Aorta (tissue), 5 donors: Measurements from ENCODE around the gene LDB1. TPM values are rescaled to one million over a fixed set of nuclear protein-coding genes. Genes with fewer than 3 reads are reported as not detected.

Experiments
- ATAC-seq: fragments of 200-7000 bp; cut with Tn5 transposase; one replicate; pipeline ENCODE4 v1.9.1; 2022; ENCODE audit warnings: moderate library complexity; ENCODE audit not compliant: low FRiP score
- DNase-seq, 2 donors: peaks; one replicate each; pipeline ENCODE4 v3.0.0-alpha.2; 2020
- H3K27ac ChIP-seq, 2 donors: one replicate each; pipeline ENCODE4 v1.5.1; 2013; ENCODE audit warnings: low read length in 2 of 2, mild to moderate bottlenecking in 2 of 2, moderate library complexity in 2 of 2, control low read depth in 1 of 2, inconsistent platforms in 1 of 2, low read depth in 1 of 2
- H3K27me3 ChIP-seq, 2 donors: one replicate each; pipeline ENCODE4 v1.6.1; 2013; ENCODE audit warnings: control low read depth in 1 of 2, low read length in 1 of 2, mild to moderate bottlenecking in 1 of 2, moderate library complexity in 1 of 2; ENCODE audit not compliant: insufficient read depth in 2 of 2, control insufficient read depth in 1 of 2
- H3K36me3 ChIP-seq, 2 donors: one replicate each; pipeline ENCODE4 v1.6.1; 2013; ENCODE audit warnings: control low read depth in 1 of 2, low read length in 1 of 2, mild to moderate bottlenecking in 1 of 2; ENCODE audit not compliant: insufficient read depth in 2 of 2, control insufficient read depth in 1 of 2
- H3K4me1 ChIP-seq, 2 donors: one replicate each; pipeline ENCODE4 v1.6.1; 2013; ENCODE audit warnings: low read length in 2 of 2, control low read depth in 1 of 2, mild to moderate bottlenecking in 1 of 2, moderate library complexity in 1 of 2; ENCODE audit not compliant: insufficient read depth in 2 of 2, control insufficient read depth in 1 of 2
- H3K4me3 ChIP-seq, 2 donors: one replicate each; pipeline ENCODE4 v1.5.1; 2013; ENCODE audit warnings: low read length in 2 of 2, control low read depth in 1 of 2, mild to moderate bottlenecking in 1 of 2
- H3K9me3 ChIP-seq: one replicate; pipeline ENCODE4 v1.6.1; 2013; ENCODE audit warnings: mild to moderate bottlenecking, low read length; ENCODE audit not compliant: control insufficient read depth
- WGBS, 2 donors: extraction: QIAGEN DNeasy Blood & Tissue Kit; methylation state at CpG; one replicate each; pipeline ENCODE4 v1.1.7; 2013; 5-methylcytosine and 5-hydroxymethylcytosine counted together
- intact Hi-C, 2 donors: fragments of 100-400 bp; cut with DNase I; formaldehyde crosslinking; loops; one replicate each; pipeline versions ENCODE4 v1.14.2 to v1.15.0; 2022
- polyA plus RNA-seq, 2 donors: library from polyadenylated mRNA; stranded (reverse); fragments of 200-250 nt; gene quantifications; one replicate each; pipeline ENCODE4 v1.2.3, GENCODE V29; 2013
- total RNA-seq, 2 donors: library from RNA; stranded (reverse); fragmentation: NEBNext Ultra II Directional; extraction: Animal tissue kit (Norgen Biotek cat#: 25700); gene quantifications; one replicate each; pipeline ENCODE4 v1.2.1, GENCODE V29; 2021
- donor health status: healthy with polysubstance abuse.
- donor health status: Bipolar disorder and iron deficiency.
- donor health status: DM: no; HTN: no; CAD: no.
- donor health status: DM: no; HTN: no; CAD: no.
- donor health status: DM: yes; HTN: yes; CAD: no.

Gene LDB1
- total and polyA plus RNA-seq, 4 donors = 16.2 to 67.3 (median 42.9) TPM

DNA sequence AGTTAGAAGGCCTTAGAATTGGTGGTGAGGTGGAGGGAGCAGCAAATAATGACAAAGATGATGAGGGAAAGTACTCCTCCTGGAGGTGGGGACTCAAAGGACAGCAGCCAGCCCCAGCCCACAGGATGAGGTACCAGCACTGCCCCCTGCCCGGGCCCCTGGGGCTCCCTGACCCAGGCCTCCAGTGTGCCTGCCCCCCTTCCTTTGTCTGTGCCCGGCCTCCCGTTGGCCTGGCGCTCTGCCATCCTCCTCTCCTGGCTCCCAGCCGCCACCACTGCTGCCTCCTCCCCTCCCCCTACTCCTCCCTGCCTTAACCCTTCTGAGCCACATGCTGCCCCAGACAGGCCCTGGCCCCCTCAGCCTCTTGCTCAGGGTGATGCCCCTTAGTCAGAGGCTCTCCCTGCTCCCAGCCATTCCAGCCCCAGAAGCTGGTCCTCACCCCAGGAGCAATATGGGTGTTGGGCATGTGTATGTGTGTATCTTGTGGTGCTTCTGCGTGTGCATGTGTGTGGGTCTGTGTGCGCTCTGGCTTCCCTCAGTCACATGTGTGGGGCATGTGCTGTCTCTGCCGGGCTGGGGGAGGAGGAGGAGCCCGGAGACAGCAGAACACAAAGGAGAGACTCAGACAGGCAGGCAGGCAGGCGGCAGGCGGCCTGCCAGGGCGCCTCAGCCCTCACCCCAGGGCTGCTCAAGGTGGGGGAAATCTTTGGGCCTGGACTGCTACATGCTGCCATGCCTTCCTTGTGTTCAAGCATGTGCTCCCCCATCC, 2.6 kb downstream of the LDB1 start:
- intact Hi-C loops = no loop called here
- H3K4me1 ChIP-seq = no peaks in the 10 kb centered on the region

DNA sequence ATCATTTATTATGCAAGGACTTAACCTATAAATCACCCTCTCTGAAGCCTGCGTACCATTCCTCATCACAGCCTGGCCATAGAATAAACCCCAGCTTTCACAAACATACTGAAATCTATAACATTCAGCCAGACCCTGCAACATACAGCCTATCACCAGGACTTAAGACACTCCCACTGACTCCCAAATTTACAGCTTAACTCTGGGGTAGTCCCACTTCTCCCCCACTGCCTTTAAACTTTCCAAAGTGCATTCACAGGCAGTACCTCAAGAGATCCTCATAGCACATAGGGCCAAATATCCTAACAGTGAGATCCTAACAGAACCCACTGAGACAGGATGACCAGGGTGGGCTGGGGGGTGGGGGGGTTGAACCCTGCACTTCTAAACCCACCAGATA, 3.5 kb downstream of the LDB1 start:
- H3K27ac ChIP-seq = no peak overlapping the region
- H3K27me3 ChIP-seq = no peaks in the 10 kb centered on the region
- no peaks in the 10 kb centered on the region for H3K36me3 ChIP-seq
- H3K4me1 ChIP-seq = no peaks in the 10 kb centered on the region
- DNase-seq (no peak), ATAC-seq (no peak)
- WGBS, 2 donors = 83 to 88% methylated on average over 1 of the region's 1 CpG
- no peaks in the 10 kb centered on the region for H3K9me3 ChIP-seq
- no peak overlapping the region for H3K4me3 ChIP-seq
- intact Hi-C loops = no loop called here

More for the DNA sequence above, 2.6 kb downstream of the LDB1 start:
- H3K4me3 ChIP-seq = no peak overlapping the region
- H3K27ac ChIP-seq = peak overlapping the region in 1 of 2 donors; percentile 9
- H3K27me3 ChIP-seq = no peaks in the 10 kb centered on the region
- WGBS, 2 donors = 2 to 5% methylated on average over 9 to 12 of the region's 12 CpGs
- H3K9me3 ChIP-seq = no peaks in the 10 kb centered on the region
- H3K36me3 ChIP-seq = no peaks in the 10 kb centered on the region
- ATAC-seq (peak; percentile 26), DNase-seq (peak; percentile 90 to 93)

DNA sequence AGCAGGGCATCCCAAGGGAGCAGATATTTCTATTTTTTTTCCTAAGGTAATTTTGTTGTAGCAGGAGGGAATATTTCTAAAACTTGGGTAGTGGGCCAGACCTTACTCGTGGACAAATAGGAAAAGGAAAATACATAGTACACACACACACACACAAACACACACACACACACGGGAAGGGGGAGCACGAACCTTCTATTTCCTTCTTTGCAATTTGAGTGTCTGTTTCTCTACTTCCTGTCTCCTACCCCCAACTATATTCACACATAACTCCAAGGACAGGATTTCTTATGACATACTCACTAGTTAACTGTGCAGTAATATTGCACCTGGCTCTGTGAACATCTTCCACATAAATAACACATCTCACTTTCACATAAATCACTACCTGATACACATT, 4.4 kb downstream of the LDB1 start:
- peaks cover 3 to 5% of the 10 kb centered on the region in 2 donors for H3K36me3 ChIP-seq
- no peak overlapping the region for H3K27ac ChIP-seq
- no peak for DNase-seq
- ATAC-seq = no peak
- no peaks in the 10 kb centered on the region for H3K4me1 ChIP-seq
- WGBS, 2 donors = 4 to 8% methylated on average over 3 of the region's 3 CpGs
- no peak overlapping the region for H3K4me3 ChIP-seq
- H3K9me3 ChIP-seq = no peaks in the 10 kb centered on the region
- H3K27me3 ChIP-seq = no peaks in the 10 kb centered on the region
- intact Hi-C loops = no loop called here

DNA sequence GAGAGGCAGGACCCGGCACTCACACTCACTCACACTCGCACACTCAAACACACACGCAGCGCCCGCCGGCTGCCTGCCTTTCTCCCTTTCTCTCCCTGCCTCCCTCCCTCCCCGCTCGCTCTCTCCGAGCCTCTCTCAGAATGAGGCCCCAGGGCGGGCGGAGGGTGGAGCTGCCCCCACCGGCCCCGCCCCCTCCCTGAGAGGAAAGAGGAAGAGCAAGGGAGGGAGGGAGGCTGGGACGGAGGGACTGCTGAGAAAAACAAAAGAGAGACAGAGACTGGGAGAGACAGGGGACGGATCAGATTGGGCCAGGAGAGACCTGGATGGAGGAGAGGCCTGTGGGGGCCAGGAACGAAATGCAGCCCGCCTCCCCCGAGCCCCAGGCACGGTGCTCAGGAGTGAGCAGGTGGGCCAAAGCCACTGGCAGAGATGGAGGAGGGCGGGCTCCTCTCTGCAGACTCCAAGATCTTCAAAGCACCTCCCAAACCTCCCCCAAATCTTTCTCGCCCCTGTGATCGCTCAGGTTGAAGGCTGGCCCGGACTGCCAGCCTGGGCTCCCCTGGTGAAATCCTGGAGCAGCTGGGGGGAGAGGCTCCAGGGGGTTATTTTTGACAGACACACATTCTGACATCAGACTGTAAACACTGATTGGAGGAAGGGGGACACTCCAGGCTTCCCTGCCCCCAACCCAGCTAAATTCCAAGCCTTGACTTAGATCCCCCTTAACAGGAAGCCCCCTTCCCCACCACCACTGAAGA, 5.1 kb downstream of the LDB1 start:
- peak overlapping the region in 1 of 2 donors; percentile 11 for H3K27ac ChIP-seq
- no peaks in the 10 kb centered on the region for H3K27me3 ChIP-seq
- H3K9me3 ChIP-seq = no peaks in the 10 kb centered on the region
- WGBS, 2 donors = 1% methylated on average over 11 to 23 of the region's 23 CpGs
- H3K4me3 ChIP-seq = peak overlapping the region; percentile 50 to 63
- H3K36me3 ChIP-seq = peaks cover 5 to 8% of the 10 kb centered on the region in 2 donors
- DNase-seq = peak; percentile 94 to 96
- ATAC-seq = peak; percentile 91
- intact Hi-C loops = no loop called here
- no peaks in the 10 kb centered on the region for H3K4me1 ChIP-seq

DNA sequence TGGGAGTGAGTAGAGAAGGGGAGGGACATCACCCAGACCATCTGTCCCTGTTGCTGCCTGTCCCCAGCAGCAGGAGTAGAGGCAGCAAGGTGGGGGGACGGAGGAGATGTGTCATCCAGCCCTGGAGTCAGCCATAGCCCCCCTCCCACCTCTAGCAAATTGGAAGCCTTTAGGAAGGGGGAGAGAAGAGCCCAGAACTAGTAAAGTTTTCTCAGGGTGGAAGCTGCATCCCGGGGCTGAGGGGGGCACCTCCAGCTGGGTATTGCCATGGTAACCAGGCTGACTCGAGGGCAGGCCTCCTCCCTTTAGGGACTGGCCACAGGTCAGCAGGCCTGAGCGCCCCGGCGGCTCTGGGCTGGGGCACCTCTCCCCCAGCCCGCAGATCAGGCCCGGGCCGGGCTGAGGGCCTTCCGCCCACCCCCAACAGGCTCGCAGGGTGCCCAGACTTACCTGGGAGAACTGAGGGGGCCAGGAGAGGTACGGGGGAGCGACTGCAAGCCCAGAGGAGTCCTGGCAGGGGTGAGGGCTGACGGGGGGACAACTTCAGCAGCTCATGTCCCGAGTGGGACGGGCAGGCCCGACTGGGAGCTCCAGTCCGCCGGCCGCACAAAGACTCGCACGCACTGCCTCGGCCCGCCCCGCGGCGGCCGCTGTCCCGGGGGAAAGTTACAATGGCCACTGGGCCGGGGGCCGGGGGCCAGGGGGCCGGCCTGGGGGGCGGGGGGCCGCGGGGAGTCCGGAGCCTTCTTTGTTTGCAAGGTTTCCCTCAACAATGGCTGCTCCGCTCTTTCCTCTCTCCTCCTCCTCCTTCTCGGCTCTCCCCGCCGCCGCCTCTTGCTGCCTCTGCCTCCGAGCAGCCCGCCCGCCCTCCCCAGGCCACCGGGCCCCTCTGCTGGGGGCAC, 6.0 kb downstream of the LDB1 start:
- peak; percentile 58 to 81 for DNase-seq
- no peaks in the 10 kb centered on the region for H3K27me3 ChIP-seq
- WGBS, 2 donors = 1 to 3% methylated on average over 36 to 45 of the region's 45 CpGs

DNA sequence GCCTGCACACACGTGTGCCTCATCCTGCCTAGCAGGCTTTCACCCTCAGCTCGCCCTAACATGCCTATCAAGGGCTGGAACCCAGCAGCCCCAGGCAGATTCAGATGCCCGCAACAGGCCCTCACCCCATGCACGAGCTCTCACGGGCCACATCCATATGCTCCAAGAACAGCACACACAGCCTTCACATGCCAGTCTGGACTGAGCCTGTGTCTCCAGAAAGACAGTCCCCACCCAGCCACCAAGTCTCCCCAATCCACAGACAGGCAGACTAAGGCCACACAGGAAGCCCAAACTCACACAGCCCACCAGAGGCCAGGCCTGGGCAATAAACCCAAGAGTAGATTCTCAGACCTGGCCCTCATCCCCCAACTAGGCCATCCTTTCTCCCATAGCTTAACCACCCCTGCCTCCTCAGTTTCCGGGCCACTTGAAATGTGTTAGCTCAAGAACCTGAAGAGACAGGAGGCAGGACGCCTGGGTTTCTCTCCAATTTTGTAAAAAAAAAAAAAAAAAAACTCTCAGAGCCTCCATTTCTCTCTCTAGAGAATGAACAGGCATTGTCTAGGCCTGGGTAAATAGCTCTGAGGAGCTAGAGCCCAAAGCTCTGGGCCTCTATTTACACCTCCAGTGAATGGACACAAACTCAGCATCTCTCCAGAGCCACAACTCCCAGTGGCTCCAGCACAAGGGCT, 6.8 kb downstream of the LDB1 start:
- Histone ChIP-seq H3K36me3 (peaks cover 5 to 12% of the 10 kb centered on the region in 2 donors), H3K27me3 (no peaks in the 10 kb centered on the region), H3K27ac (no peak overlapping the region), H3K4me3 (no peak overlapping the region), H3K9me3 (no peaks in the 10 kb centered on the region), H3K4me1 (no peaks in the 10 kb centered on the region)
- ATAC-seq (no peak), DNase-seq (no peak)
- intact Hi-C loops = no loop called here
- WGBS, 2 donors = 29 to 43% methylated on average over 7 of the region's 7 CpGs

More for the DNA sequence above, 6.0 kb downstream of the LDB1 start:
- Histone ChIP-seq H3K4me3 (peak overlapping the region; percentile 50 to 63), H3K27ac (no peak overlapping the region), H3K4me1 (no peaks in the 10 kb centered on the region), H3K36me3 (peaks cover 5 to 8% of the 10 kb centered on the region in 2 donors), H3K9me3 (no peaks in the 10 kb centered on the region)
- intact Hi-C loops = no loop called here
- ATAC-seq = no peak

DNA sequence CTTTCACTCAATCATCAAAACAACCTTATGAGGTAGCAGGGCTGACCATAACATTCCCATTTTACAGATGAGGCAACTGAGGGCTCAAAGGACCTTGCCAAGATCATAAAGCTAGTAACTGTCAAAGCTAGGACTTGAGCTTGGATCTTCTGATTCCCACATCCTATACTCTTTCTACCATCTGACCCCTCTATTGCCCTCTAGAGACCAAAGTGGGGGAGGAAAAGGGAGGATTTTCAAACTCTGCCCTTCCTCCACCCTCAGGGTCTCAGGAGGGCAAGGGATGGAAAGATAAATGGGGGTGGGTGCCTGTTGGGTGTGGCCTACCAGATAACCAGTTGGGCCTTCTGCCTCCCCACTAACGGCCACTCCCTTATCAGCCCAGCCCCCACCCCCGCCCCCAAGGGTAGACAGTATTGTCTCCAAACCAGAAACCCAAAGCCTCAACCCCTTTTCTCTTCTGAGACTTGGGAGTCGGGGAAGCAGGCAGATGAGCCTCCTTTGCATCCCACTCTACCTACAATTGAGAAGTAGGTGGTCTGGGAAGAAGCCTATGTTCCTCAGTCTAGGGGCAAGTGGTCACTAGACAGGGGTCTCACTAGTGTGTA, 7.9 kb downstream of the LDB1 start:
- Histone ChIP-seq H3K9me3 (no peaks in the 10 kb centered on the region), H3K36me3 (peaks cover 5 to 12% of the 10 kb centered on the region in 2 donors), H3K4me1 (no peaks in the 10 kb centered on the region), H3K27me3 (no peaks in the 10 kb centered on the region), H3K4me3 (no peak overlapping the region), H3K27ac (no peak overlapping the region)
- intact Hi-C loops = no loop called here
- DNase-seq = no peak
- no peak for ATAC-seq
- WGBS, 2 donors = 56 to 59% methylated on average over 3 of the region's 3 CpGs

DNA sequence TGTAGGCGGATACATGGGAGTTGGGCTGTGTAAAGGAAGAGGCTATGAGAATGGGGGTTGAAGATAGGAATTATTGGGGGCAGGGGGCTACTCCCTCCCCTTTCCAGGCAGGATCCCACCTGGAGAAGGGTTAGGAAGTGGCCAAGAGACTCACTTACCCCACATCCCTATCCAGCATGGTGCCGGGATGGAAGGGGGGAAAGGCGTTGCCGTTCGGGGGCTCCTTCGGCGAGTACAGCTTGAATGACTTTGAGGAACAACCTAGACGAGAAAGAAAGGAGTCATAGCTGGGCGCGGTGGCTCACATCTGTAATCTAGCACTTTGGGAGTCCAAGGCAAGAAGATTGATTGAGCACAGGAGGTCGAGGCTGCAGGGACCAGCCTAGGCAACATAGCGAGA, 8.9 kb downstream of the LDB1 start:
- H3K36me3 ChIP-seq = peaks cover 5 to 12% of the 10 kb centered on the region in 2 donors
- no peaks in the 10 kb centered on the region for H3K9me3 ChIP-seq
- no peaks in the 10 kb centered on the region for H3K4me1 ChIP-seq
- 89 to 91% methylated on average over 12 of the region's 12 CpGs for WGBS, 2 donors
- H3K4me3 ChIP-seq = no peak overlapping the region
- H3K27me3 ChIP-seq = no peaks in the 10 kb centered on the region
- DNase-seq (no peak), ATAC-seq (no peak)
- intact Hi-C loops = no loop called here
- no peak overlapping the region for H3K27ac ChIP-seq
